ENCODE measurements around the gene DPYSL3.

- TF ChIP-seq CTCF (IDR thresholded peaks at IDR 0.05) (no peak), POLR2A (IDR thresholded peaks at IDR 0.05) (no peak)
Measured at GRCh38 chr5:147445090-147445489, 64.8 kb downstream of the DPYSL3 start.

All from body of pancreas (tissue), 4 donors.